Effector memory CD8-positive, alpha-beta T cell (primary cell): Measurements from ENCODE around the gene RAB31.

Experiments used
- ATAC-seq: fragments of 150-1000 bp; cut with Tn5 transposase; replicated peaks from 2 replicates; pipeline ENCODE4 v1.10.0; 2021; ENCODE audit warnings: mild to moderate bottlenecking, moderate library complexity
- DNase-seq, 3 experiments: peaks; one replicate each; pipeline ENCODE4 v3.0.0; 2021
- H3K27ac Mint-ChIP-seq, 2 donors: one replicate each; pipeline ENCODE4 v1.8.0; 2022; ENCODE audit warnings: mild to moderate bottlenecking in 2 of 2, mixed read lengths in 2 of 2, moderate library complexity in 2 of 2
- H3K27me3 Mint-ChIP-seq, 2 donors: one replicate each; pipeline ENCODE4 v1.8.0; 2022; ENCODE audit warnings: mixed read lengths in 2 of 2
- H3K36me3 Mint-ChIP-seq: one replicate; pipeline ENCODE4 v1.8.0; 2022; ENCODE audit warnings: mild to moderate bottlenecking, moderate library complexity, mixed read lengths; ENCODE audit not compliant: insufficient read depth
- H3K4me1 Mint-ChIP-seq, 2 donors: one replicate each; pipeline ENCODE4 v1.8.0; 2022; ENCODE audit warnings: low read depth in 2 of 2, mixed read lengths in 2 of 2
- H3K4me3 Mint-ChIP-seq, 2 donors: one replicate each; pipeline ENCODE4 v1.8.0; 2022; ENCODE audit warnings: mild to moderate bottlenecking in 2 of 2, mixed read lengths in 2 of 2, moderate library complexity in 2 of 2
- H3K9me3 Mint-ChIP-seq, 2 donors: one replicate each; pipeline ENCODE4 v1.8.0; 2022; ENCODE audit warnings: mixed read lengths in 2 of 2

RAB31 gene

DNA sequence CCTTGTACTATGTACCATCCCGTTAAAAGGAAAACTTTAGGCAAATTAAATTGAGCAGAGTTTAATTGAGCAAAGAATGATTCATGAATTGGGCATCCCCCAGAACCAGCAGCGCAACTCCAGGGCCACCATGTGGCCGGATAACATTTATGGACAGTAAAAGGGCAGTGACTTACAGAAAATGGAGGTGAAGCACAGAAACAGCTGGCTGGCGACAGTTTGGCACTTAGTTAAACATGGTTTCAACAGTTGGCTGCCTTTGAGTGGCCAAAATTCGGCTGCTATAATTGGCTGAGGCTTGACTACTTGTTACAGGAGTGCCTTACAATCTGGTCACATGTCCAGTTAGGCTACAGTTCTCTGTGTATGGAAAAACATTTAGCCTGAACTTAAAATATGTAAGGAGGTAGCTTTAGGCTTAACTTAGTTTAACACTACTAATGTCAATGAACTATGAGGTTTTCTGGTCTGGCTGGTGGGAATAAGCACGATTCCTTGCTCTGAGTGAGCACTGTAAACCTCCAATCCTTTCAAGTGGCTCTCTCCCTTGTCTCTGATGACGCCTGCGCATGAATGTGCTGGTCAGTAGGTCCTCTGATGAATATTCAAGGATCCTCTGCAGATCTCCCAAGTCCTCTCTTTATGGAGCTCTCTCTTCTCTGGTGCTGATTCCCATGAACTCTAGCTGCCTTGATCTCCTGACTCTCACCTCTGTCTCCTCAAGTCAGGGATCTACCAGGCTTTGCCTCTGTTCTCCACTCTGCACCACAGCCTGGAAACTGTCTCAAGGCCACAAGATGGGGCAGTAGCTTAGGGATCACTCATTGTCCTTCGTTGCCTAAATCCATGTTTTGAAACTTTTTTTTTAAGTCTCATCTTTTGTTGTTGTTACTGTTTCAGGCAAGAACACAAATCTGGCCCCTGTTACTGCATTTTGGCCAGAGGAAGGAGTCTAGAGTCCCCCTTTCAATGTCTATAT, 24.4 kb upstream of the RAB31 start:
- no peaks in the 10 kb centered on the region for H3K36me3 Mint-ChIP-seq
- peaks cover 52 to 60% of the 10 kb centered on the region in 2 donors for H3K27me3 Mint-ChIP-seq
- H3K27ac Mint-ChIP-seq = no peak overlapping the region
- no peaks in the 10 kb centered on the region for H3K4me1 Mint-ChIP-seq
- ATAC-seq = no peak
- no peaks in the 10 kb centered on the region for H3K9me3 Mint-ChIP-seq
- DNase-seq = no peak
- H3K4me3 Mint-ChIP-seq = no peak overlapping the region

DNA sequence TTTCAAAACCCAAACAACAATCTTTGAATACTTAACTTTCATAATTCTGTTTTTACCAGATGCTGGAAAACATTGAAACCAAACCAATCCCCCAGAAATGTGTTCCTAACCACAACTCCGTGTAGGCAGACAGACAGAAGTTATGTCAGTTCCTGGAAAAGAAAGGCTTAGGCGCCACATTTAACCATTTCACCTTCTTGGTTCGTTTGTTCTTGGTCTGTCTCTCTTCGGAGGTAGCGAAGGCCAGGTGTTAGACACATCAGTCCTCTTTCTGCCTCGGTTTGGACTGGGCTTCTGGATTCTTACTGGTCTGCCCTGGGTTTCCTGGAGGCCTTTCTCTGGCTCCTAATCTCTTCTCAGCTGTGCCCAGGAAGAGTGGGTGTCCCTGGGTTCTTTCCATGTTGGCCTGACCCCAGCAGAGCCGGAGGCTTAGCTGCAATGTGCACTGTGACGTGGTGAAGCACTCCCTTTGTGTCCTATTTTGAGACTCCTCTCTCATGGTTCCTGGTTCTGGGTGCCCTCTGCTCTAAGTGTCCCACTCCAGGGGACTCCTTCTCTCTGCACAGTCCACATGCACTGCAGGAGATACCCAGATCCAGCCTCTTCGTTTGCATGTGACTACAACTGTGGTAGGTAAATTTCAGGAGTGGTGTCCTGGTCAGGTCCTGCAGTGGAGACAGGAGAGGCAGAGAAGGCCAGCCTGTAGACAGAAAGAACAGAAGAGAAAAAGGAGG, 23.1 kb upstream of the RAB31 start:
- H3K36me3 Mint-ChIP-seq = no peaks in the 10 kb centered on the region
- no peak for ATAC-seq
- no peaks in the 10 kb centered on the region for H3K9me3 Mint-ChIP-seq
- no peak overlapping the region for H3K27ac Mint-ChIP-seq
- no peak for DNase-seq
- H3K4me1 Mint-ChIP-seq = no peaks in the 10 kb centered on the region
- peaks cover 45 to 52% of the 10 kb centered on the region in 2 donors for H3K27me3 Mint-ChIP-seq
- no peak overlapping the region for H3K4me3 Mint-ChIP-seq

DNA sequence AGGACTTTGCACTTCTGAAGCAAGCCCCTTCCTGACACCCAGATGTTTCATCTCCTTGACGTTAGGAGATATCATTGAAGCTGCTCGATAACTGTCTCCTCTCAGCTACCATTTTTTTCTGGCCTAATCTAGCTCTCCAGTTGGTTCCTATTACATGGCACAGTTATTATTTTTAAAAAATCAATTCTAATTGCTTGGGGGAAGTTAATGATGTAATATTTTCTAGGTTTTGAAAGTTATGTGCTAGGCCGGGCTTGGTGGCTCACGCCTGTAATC, 22.5 kb upstream of the RAB31 start:
- Mint-ChIP-seq H3K27me3 (peaks cover 45 to 52% of the 10 kb centered on the region in 2 donors), H3K4me3 (no peak overlapping the region), H3K9me3 (no peaks in the 10 kb centered on the region), H3K4me1 (no peaks in the 10 kb centered on the region), H3K27ac (no peak overlapping the region), H3K36me3 (no peaks in the 10 kb centered on the region)
- DNase-seq (no peak), ATAC-seq (no peak)

- peaks cover 32 to 37% of the 10 kb centered on the region in 2 donors for H3K27me3 Mint-ChIP-seq
- DNase-seq = no peak
- H3K36me3 Mint-ChIP-seq = no peaks in the 10 kb centered on the region
- no peaks in the 10 kb centered on the region for H3K9me3 Mint-ChIP-seq
- H3K4me1 Mint-ChIP-seq = no peaks in the 10 kb centered on the region
- no peak for ATAC-seq
- no peak overlapping the region for H3K4me3 Mint-ChIP-seq
- no peak overlapping the region for H3K27ac Mint-ChIP-seq
These were observed 19.9 kb upstream of the RAB31 start for GRCh38 chr18:9688036-9688741.

GRCh38 chr18:9689253-9689652, 18.8 kb upstream of the RAB31 start:
- Mint-ChIP-seq H3K9me3 (no peaks in the 10 kb centered on the region), H3K36me3 (no peaks in the 10 kb centered on the region), H3K4me3 (no peak overlapping the region), H3K27ac (no peak overlapping the region), H3K27me3 (peaks cover 28 to 37% of the 10 kb centered on the region in 2 donors), H3K4me1 (no peaks in the 10 kb centered on the region)
- no peak for ATAC-seq
- DNase-seq = no peak

DNA sequence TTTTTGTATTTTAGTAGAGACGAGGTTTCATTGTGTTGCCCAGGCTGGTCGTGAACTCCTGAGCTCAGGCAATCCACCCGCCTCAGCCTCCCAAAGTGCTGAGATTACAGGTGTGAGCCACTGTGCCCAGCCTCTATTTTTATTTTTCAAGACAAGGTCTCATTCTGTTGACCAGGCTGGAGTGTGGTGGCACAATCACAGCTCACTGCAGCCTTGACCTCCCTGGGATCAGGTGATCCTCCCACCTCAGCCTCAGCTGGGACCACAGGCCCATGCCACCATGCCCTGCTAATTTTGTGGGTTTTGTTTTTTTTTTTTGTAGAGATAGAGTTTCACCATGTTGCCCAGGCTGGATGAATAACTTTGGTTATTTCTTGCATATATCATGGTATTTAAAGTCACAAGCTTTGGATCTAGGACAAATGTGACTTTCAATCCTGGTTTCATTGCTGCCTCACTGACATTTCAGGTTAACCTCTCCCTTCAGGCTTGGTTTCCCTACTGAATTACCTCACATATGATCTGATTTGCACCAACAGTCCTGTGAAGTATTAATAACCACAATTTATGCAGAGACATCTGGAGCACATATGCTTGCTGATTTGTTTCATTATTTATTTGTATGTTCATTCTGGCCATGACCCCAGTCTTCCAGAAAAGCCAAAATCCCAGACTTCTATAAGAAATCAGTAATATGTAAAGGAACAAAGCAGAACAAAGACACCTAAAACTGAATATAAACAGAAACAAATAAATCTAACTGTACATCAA, 17.5 kb upstream of the RAB31 start:
- Mint-ChIP-seq H3K27ac (no peak overlapping the region), H3K4me1 (no peaks in the 10 kb centered on the region), H3K36me3 (no peaks in the 10 kb centered on the region), H3K4me3 (no peak overlapping the region), H3K9me3 (no peaks in the 10 kb centered on the region), H3K27me3 (peaks cover 15 to 29% of the 10 kb centered on the region in 2 donors)
- ATAC-seq = no peak
- DNase-seq = no peak

DNA sequence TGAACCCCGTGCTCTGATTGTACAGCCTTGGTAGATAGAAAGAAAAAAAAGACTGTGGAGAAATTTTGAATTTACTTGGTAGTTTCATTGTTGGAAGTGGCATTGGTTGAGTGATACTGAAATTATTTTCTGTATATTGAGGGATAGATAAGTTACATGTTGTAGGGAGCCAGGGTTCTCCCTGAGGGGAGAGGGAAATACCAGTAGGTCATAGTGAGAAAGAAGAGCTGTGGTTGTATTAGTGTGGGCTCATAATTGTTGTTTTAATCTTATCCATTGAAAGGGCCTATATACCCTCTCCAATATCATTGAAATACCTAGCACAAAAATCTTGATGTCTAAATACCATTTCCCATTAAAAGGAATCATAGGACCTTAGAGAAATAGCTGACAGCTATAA, 16.9 kb upstream of the RAB31 start:
- no peak overlapping the region for H3K4me3 Mint-ChIP-seq
- peaks cover 15 to 28% of the 10 kb centered on the region in 2 donors for H3K27me3 Mint-ChIP-seq
- ATAC-seq (no peak), DNase-seq (no peak)
- no peaks in the 10 kb centered on the region for H3K9me3 Mint-ChIP-seq
- H3K27ac Mint-ChIP-seq = no peak overlapping the region
- H3K4me1 Mint-ChIP-seq = no peaks in the 10 kb centered on the region
- no peaks in the 10 kb centered on the region for H3K36me3 Mint-ChIP-seq

DNA sequence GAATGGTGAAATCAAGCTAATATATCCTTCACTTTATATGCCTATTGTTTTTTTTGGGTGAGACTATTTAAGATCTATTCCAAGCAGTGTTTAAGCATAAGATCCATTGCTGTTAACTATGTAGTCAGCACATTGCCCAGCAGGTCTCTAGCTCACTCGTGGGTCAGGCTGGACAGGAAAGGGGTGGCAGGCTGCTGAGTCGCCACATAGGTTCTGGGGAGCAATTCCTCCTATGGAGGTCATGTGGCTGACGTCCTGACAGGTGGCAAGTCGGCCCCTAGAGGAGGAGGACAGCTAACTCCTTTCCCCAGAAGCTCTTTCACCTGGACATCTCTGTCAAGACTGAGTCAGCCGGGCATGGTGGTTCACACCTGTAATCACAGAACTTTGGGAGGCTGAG, 13.9 kb upstream of the RAB31 start:
- Mint-ChIP-seq H3K27ac (no peak overlapping the region), H3K4me3 (no peak overlapping the region), H3K4me1 (no peaks in the 10 kb centered on the region), H3K27me3 (peaks cover 6 to 37% of the 10 kb centered on the region in 2 donors), H3K9me3 (no peaks in the 10 kb centered on the region), H3K36me3 (no peaks in the 10 kb centered on the region)
- ATAC-seq (no peak), DNase-seq (no peak)

DNA sequence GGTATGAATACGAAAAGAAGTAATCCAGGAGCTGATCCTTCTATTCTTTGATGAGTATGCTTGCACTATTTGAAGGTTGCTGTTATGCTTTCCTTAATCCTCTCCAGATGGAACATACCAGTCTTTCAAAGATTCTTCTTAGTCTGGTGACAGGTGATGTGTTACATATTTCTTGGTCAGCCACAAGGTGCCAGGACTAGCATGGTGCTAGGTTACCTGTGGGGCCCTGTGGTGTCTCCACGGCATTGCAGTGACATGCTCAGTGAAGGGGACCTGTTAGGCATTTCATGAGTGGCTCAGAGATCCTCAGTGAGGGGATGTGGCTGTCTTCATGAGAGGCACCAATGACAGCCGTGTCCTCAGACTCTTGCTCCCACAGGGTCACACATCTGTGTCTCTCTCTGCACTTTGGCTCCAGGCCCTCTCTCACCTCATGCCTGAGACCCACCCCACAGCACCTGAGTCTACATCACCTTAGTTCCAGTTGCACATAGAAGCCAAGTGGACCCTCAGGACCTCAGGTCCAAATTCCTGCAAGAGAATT, 13.1 kb upstream of the RAB31 start:
- H3K27ac Mint-ChIP-seq = no peak overlapping the region
- ATAC-seq = no peak
- no peak for DNase-seq
- H3K9me3 Mint-ChIP-seq = no peaks in the 10 kb centered on the region
- H3K27me3 Mint-ChIP-seq = peaks cover 6 to 37% of the 10 kb centered on the region in 2 donors
- H3K4me3 Mint-ChIP-seq = no peak overlapping the region
- no peaks in the 10 kb centered on the region for H3K4me1 Mint-ChIP-seq
- no peaks in the 10 kb centered on the region for H3K36me3 Mint-ChIP-seq

DNA sequence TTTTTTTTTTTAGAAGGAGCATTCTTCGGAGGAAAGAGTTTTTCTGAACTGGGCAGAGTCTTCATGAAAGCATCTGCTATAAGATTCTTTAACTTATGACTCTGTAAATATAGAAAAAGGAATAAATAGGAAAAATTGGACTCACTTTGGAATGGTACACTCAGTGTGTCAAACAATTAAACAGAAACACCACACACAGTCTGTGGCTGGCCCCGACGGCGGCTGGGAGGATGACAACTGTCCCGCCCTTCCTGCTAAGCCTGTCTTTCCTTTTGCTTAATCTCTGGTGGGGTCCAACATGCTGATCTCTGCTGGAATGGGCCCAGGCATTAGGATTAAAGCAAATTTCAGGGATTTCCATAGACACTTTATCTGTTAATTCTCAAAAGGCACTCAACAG, 12.5 kb upstream of the RAB31 start:
- no peaks in the 10 kb centered on the region for H3K36me3 Mint-ChIP-seq
- no peaks in the 10 kb centered on the region for H3K9me3 Mint-ChIP-seq
- H3K4me1 Mint-ChIP-seq = no peaks in the 10 kb centered on the region
- no peak overlapping the region for H3K27ac Mint-ChIP-seq
- no peak overlapping the region for H3K4me3 Mint-ChIP-seq
- ATAC-seq (no peak), DNase-seq (no peak)
- peaks cover 6 to 37% of the 10 kb centered on the region in 2 donors for H3K27me3 Mint-ChIP-seq

- no peak for DNase-seq
- Mint-ChIP-seq H3K9me3 (no peaks in the 10 kb centered on the region), H3K27ac (no peak overlapping the region), H3K4me1 (no peaks in the 10 kb centered on the region), H3K4me3 (no peak overlapping the region), H3K36me3 (no peaks in the 10 kb centered on the region), H3K27me3 (peaks cover 6 to 37% of the 10 kb centered on the region in 2 donors)
- no peak for ATAC-seq
These were observed 12.0 kb upstream of the RAB31 start for GRCh38 chr18:9696112-9696511.

- no peak for DNase-seq
- Mint-ChIP-seq H3K27ac (no peak overlapping the region), H3K36me3 (no peaks in the 10 kb centered on the region), H3K27me3 (peaks cover 6 to 37% of the 10 kb centered on the region in 2 donors), H3K9me3 (no peaks in the 10 kb centered on the region), H3K4me3 (no peak overlapping the region), H3K4me1 (no peaks in the 10 kb centered on the region)
- no peak for ATAC-seq
These were observed 11.4 kb upstream of the RAB31 start for GRCh38 chr18:9696701-9697100.

DNA sequence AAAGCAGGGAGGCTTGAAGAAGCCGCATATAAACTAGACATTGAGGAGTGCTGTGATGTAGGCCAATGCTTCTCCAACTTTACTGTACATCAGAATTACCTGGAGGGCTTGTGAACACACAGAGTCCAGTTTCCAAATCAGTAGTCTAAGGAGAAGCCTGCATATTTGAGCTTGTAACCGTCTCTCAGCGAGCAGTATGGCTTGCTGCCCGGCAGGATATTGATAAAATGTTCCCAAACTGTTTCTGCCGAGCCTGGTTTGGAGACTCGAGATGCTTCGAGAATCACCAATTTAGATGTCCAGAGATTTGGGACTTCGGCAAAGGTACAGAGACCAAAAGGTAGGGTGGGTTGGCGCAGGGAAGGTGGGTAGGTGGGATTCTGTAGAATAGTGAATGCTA, 11.0 kb upstream of the RAB31 start:
- H3K27ac Mint-ChIP-seq = no peak overlapping the region
- DNase-seq (no peak), ATAC-seq (no peak)
- H3K4me3 Mint-ChIP-seq = no peak overlapping the region
- peaks cover 6 to 39% of the 10 kb centered on the region in 2 donors for H3K27me3 Mint-ChIP-seq
- no peaks in the 10 kb centered on the region for H3K36me3 Mint-ChIP-seq
- H3K4me1 Mint-ChIP-seq = no peaks in the 10 kb centered on the region
- H3K9me3 Mint-ChIP-seq = no peaks in the 10 kb centered on the region
